CD4-positive, CD25-positive, alpha-beta regulatory T cell (primary cell): ENCODE results near the gene FAR2. TPM values are rescaled to one million over a fixed set of nuclear protein-coding genes. Genes with fewer than 3 reads are reported as not detected.

Source experiments
- ATAC-seq, 2 donors: fragments of 150-1000 bp; cut with Tn5 transposase; one replicate each; pipeline ENCODE4 v1.10.0; 2021; ENCODE audit warnings: low read depth in 2 of 2, moderate number of reproducible peaks in 2 of 2, moderate library complexity in 1 of 2
- DNase-seq, 3 donors: peaks; one replicate each; pipeline versions ENCODE4 v3.0.0 to v3.0.0-alpha.2; 2012 to 2022; ENCODE audit warnings: mixed read lengths in 1 of 3
- H3K27ac ChIP-seq: one replicate; pipeline ENCODE4 v1.7.0; 2013; ENCODE audit warnings: mild to moderate bottlenecking, low read length; ENCODE audit not compliant: insufficient read depth, poor library complexity, severe bottlenecking
- H3K27me3 ChIP-seq: one replicate; pipeline ENCODE4 v1.7.0; 2013; ENCODE audit warnings: low read length; ENCODE audit not compliant: control insufficient read depth, insufficient read depth
- H3K36me3 ChIP-seq: one replicate; pipeline ENCODE4 v1.7.0; 2013; ENCODE audit warnings: mild to moderate bottlenecking, low read length, moderate library complexity; ENCODE audit not compliant: control insufficient read depth, insufficient read depth
- H3K4me1 ChIP-seq: 2 replicates; pipeline ENCODE4 v1.7.0; 2013; ENCODE audit warnings: mild to moderate bottlenecking, low read length; ENCODE audit not compliant: insufficient read depth, control insufficient read depth, poor library complexity, severe bottlenecking
- H3K4me3 ChIP-seq: one replicate; pipeline ENCODE4 v1.7.0; 2013; ENCODE audit warnings: low read depth, mild to moderate bottlenecking, low read length, moderate library complexity
- H3K9me3 ChIP-seq, 2 experiments: 1 replicate in 1 of 2; 2 replicates in 1 of 2; pipeline ENCODE4 v1.7.0; 2013; ENCODE audit warnings: low read length in 2 of 2, mild to moderate bottlenecking in 1 of 2, moderate library complexity in 1 of 2; ENCODE audit not compliant: control insufficient read depth in 2 of 2
- H3K27ac Mint-ChIP-seq, 3 donors: one replicate each; pipeline ENCODE4 v1.8.0; 2020 to 2022; ENCODE audit warnings: mild to moderate bottlenecking in 3 of 3, mixed read lengths in 3 of 3, moderate library complexity in 2 of 3
- H3K27me3 Mint-ChIP-seq: one replicate; pipeline ENCODE4 v1.8.0; 2022; ENCODE audit warnings: mild to moderate bottlenecking, mixed read lengths
- H3K36me3 Mint-ChIP-seq: one replicate; pipeline ENCODE4 v1.8.0; 2020; ENCODE audit warnings: mixed read lengths
- H3K4me1 Mint-ChIP-seq, 4 donors: one replicate each; pipeline ENCODE4 v1.8.0; 2020 to 2022; ENCODE audit warnings: mixed read lengths in 4 of 4, mild to moderate bottlenecking in 1 of 4
- H3K4me3 Mint-ChIP-seq, 4 donors: one replicate each; pipeline ENCODE4 v1.8.0; 2020 to 2022; ENCODE audit warnings: mild to moderate bottlenecking in 4 of 4, mixed read lengths in 4 of 4, moderate library complexity in 3 of 4
- H3K9me3 Mint-ChIP-seq, 7 donors: one replicate each; pipeline ENCODE4 v1.8.0; 2020 to 2022; ENCODE audit warnings: mixed read lengths in 7 of 7, mild to moderate bottlenecking in 3 of 7, moderate library complexity in 2 of 7
- polyA plus RNA-seq, 4 donors: library from polyadenylated mRNA; unstranded; fragments of 300-500 nt; fragmentation: Illumina TruSeq; gene quantifications; one replicate each; pipeline ENCODE4 v1.2.3, GENCODE V29; 2021
- total RNA-seq: library from RNA; stranded (reverse); gene quantifications from one replicate; pipeline ENCODE4 v1.2.3, GENCODE V29; 2022

The FAR2 gene
- total and polyA plus RNA-seq, 5 donors from 2014 or later = 7.4 to 14.6 (median 12.6) TPM

- no peaks in the 10 kb centered on the region for H3K27me3 Mint-ChIP-seq
- no peak overlapping the region for H3K27ac ChIP-seq
- no peak for DNase-seq
Measured at GRCh38 chr12:29329411-29329810, 180.3 kb downstream of the FAR2 start.

GRCh38 chr12:29333178-29333577, 184.1 kb downstream of the FAR2 start:
- Histone ChIP-seq H3K4me1 (no peaks in the 10 kb centered on the region), H3K4me3 (no peak overlapping the region), H3K9me3 (no peaks in the 10 kb centered on the region), H3K27me3 (no peaks in the 10 kb centered on the region), H3K27ac (no peak overlapping the region), H3K36me3 (peaks cover 8% of the 10 kb centered on the region)
- Mint-ChIP-seq H3K4me3 (no peak overlapping the region), H3K36me3 (peaks cover 4% of the 10 kb centered on the region), H3K27ac (no peak overlapping the region), H3K9me3 (no peaks in the 10 kb centered on the region), H3K27me3 (no peaks in the 10 kb centered on the region), H3K4me1 (peaks cover 0 to 8% (median under 1%) of the 10 kb centered on the region in 4 donors)
- ATAC-seq (no peak), DNase-seq (no peak)

More at GRCh38 chr12:29329411-29329810, 180.3 kb downstream of the FAR2 start:
- Mint-ChIP-seq H3K9me3 (peaks cover 0 to 1% (median 0%) of the 10 kb centered on the region in 7 donors), H3K36me3 (peaks cover 13% of the 10 kb centered on the region), H3K27ac (no peak overlapping the region), H3K4me3 (no peak overlapping the region), H3K4me1 (peaks cover 0 to 8% (median under 1%) of the 10 kb centered on the region in 4 donors)
- H3K4me3 ChIP-seq = no peak overlapping the region
- H3K36me3 ChIP-seq = peaks cover 7% of the 10 kb centered on the region
- no peak for ATAC-seq
- no peaks in the 10 kb centered on the region for H3K9me3 ChIP-seq
- H3K4me1 ChIP-seq = no peaks in the 10 kb centered on the region
- no peaks in the 10 kb centered on the region for H3K27me3 ChIP-seq

GRCh38 chr12:29334937-29335336, 185.9 kb downstream of the FAR2 start:
- Mint-ChIP-seq H3K9me3 (no peaks in the 10 kb centered on the region), H3K4me3 (no peak overlapping the region), H3K4me1 (peaks cover 0 to 12% (median 0%) of the 10 kb centered on the region in 4 donors), H3K27ac (no peak overlapping the region), H3K27me3 (no peaks in the 10 kb centered on the region), H3K36me3 (peaks cover 5% of the 10 kb centered on the region)
- H3K4me3 ChIP-seq = no peak overlapping the region
- peaks cover 13% of the 10 kb centered on the region for H3K36me3 ChIP-seq
- no peaks in the 10 kb centered on the region for H3K4me1 ChIP-seq
- H3K27me3 ChIP-seq = no peaks in the 10 kb centered on the region
- DNase-seq (no peak), ATAC-seq (no peak)
- no peak overlapping the region for H3K27ac ChIP-seq
- H3K9me3 ChIP-seq = no peaks in the 10 kb centered on the region

- peaks cover 0 to 12% (median 0%) of the 10 kb centered on the region in 4 donors for H3K4me1 Mint-ChIP-seq
- Histone ChIP-seq H3K27me3 (no peaks in the 10 kb centered on the region), H3K9me3 (no peaks in the 10 kb centered on the region), H3K4me3 (no peak overlapping the region), H3K36me3 (peaks cover 35% of the 10 kb centered on the region), H3K27ac (no peak overlapping the region), H3K4me1 (no peaks in the 10 kb centered on the region)
- H3K27me3 Mint-ChIP-seq = no peaks in the 10 kb centered on the region
- ATAC-seq (no peak), DNase-seq (no peak)
- peaks cover 23% of the 10 kb centered on the region for H3K36me3 Mint-ChIP-seq
- no peak overlapping the region for H3K27ac Mint-ChIP-seq
- no peaks in the 10 kb centered on the region for H3K9me3 Mint-ChIP-seq
- H3K4me3 Mint-ChIP-seq = no peak overlapping the region
Measured at GRCh38 chr12:29337325-29337724, 188.2 kb downstream of the FAR2 start.

GRCh38 chr12:29343022-29343799, 194.1 kb downstream of the FAR2 start:
- DNase-seq (no peak), ATAC-seq (no peak)
- Histone ChIP-seq H3K4me3 (no peak overlapping the region), H3K9me3 (no peaks in the 10 kb centered on the region), H3K27me3 (no peaks in the 10 kb centered on the region), H3K36me3 (peaks cover 72% of the 10 kb centered on the region), H3K4me1 (no peaks in the 10 kb centered on the region), H3K27ac (no peak overlapping the region)
- Mint-ChIP-seq H3K4me3 (no peak overlapping the region), H3K9me3 (no peaks in the 10 kb centered on the region), H3K27me3 (no peaks in the 10 kb centered on the region), H3K36me3 (peaks cover 44% of the 10 kb centered on the region), H3K4me1 (peaks cover 0 to 4% (median 0%) of the 10 kb centered on the region in 4 donors), H3K27ac (peak overlapping the region in 1 of 3 donors; percentile 71)

- H3K4me3 Mint-ChIP-seq = no peak overlapping the region
- Histone ChIP-seq H3K36me3 (peaks cover 65% of the 10 kb centered on the region), H3K4me3 (no peak overlapping the region), H3K27ac (no peak overlapping the region), H3K4me1 (no peaks in the 10 kb centered on the region), H3K9me3 (no peaks in the 10 kb centered on the region), H3K27me3 (no peaks in the 10 kb centered on the region)
- H3K27me3 Mint-ChIP-seq = no peaks in the 10 kb centered on the region
- DNase-seq (no peak), ATAC-seq (no peak)
- peaks cover 0 to 5% (median 2%) of the 10 kb centered on the region in 4 donors for H3K4me1 Mint-ChIP-seq
- H3K36me3 Mint-ChIP-seq = peaks cover 40% of the 10 kb centered on the region
- H3K9me3 Mint-ChIP-seq = no peaks in the 10 kb centered on the region
- peak overlapping the region in 2 of 3 donors; percentile 28 to 97 for H3K27ac Mint-ChIP-seq
Measured at GRCh38 chr12:29346769-29347421, 197.8 kb downstream of the FAR2 start.

GRCh38 chr12:29350080-29350479, 201.0 kb downstream of the FAR2 start:
- H3K27me3 Mint-ChIP-seq = no peaks in the 10 kb centered on the region
- DNase-seq (no peak), ATAC-seq (no peak)
- H3K4me3 Mint-ChIP-seq = no peak overlapping the region
- peaks cover 0 to 10% (median 4%) of the 10 kb centered on the region in 4 donors for H3K4me1 Mint-ChIP-seq
- Histone ChIP-seq H3K36me3 (peaks cover 55% of the 10 kb centered on the region), H3K27me3 (no peaks in the 10 kb centered on the region), H3K4me1 (no peaks in the 10 kb centered on the region), H3K9me3 (no peaks in the 10 kb centered on the region), H3K27ac (no peak overlapping the region), H3K4me3 (no peak overlapping the region)
- no peak overlapping the region for H3K27ac Mint-ChIP-seq
- H3K9me3 Mint-ChIP-seq = no peaks in the 10 kb centered on the region
- peaks cover 25% of the 10 kb centered on the region for H3K36me3 Mint-ChIP-seq
